Measurements from ENCODE around the gene NUBPL. TPM values are rescaled to one million over a fixed set of nuclear protein-coding genes. Genes with fewer than 3 reads are reported as not detected.

NUBPL gene
- total and polyA plus RNA-seq, 10 donors, result 4.1 to 28.2 (median 13.9) TPM

DNA sequence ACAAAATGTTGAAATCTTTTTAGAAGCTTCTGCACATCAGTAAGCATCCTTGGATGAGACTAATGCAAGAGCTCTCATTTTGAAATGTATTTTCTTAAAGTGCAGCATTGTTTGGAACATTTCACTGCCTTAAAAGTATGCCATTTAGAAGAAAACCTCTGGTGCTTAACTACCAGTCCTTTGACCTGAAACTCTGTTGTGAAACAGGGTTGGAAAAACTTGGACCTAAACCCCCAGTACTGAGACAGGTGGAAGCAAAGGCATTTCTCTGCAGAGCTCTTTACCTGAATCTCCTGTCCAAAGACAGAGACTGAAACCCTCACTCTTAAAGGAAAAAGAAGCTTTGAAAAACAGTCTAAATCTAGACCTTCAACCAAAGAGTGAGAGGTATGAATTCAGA, 207.2 kb downstream of the NUBPL start:
- Histone ChIP-seq H3K27me3 (replicated peaks in 1 of 7) (no peaks in the 10 kb centered on the region), H3K4me3 (no peak overlapping the region), H3K9me3 (no peaks in the 10 kb centered on the region), H3K4me1 (peaks cover 0 to 4% (median 0%) of the 10 kb centered on the region in 6 donors), H3K27ac (no peak overlapping the region), H3K36me3 (no peaks in the 10 kb centered on the region)
- TF ChIP-seq POLR2AphosphoS5 (IDR thresholded peaks at IDR 0.05) (no peak), POLR2A (IDR thresholded peaks at IDR 0.05) (no peak)
- TF ChIP-seq, protein P1, sequence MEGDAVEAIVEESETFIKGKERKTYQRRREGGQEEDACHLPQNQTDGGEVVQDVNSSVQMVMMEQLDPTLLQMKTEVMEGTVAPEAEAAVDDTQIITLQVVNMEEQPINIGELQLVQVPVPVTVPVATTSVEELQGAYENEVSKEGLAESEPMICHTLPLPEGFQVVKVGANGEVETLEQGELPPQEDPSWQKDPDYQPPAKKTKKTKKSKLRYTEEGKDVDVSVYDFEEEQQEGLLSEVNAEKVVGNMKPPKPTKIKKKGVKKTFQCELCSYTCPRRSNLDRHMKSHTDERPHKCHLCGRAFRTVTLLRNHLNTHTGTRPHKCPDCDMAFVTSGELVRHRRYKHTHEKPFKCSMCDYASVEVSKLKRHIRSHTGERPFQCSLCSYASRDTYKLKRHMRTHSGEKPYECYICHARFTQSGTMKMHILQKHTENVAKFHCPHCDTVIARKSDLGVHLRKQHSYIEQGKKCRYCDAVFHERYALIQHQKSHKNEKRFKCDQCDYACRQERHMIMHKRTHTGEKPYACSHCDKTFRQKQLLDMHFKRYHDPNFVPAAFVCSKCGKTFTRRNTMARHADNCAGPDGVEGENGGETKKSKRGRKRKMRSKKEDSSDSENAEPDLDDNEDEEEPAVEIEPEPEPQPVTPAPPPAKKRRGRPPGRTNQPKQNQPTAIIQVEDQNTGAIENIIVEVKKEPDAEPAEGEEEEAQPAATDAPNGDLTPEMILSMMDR (IDR thresholded peaks at IDR 0.05 in 8 of 11, conservative IDR thresholded peaks at IDR 0.05 in 3 of 11), result no peak
- DNase-seq, result no peak
- intact Hi-C loops (cut with DNase I; ENCODE audit: low total_unique reads), result no loop called here

DNA sequence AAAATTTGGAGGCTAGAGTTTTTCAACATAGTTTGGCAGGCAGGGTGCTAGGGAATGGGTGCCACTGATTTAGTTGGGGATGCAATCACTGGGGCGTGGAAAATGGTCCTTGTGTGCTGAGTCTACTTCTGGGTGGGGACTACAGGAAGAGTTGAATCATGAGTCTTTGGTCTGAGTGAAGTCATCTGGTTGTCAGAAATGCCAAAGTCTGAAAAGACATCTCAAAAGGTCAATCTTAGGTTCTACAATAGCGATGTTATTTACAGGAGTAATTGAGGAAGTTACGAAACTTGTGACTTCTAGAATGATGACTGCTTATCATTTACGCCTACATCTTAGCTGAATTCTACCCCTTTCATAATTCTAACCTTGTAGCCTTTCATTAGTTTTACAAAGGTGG, 209.1 kb downstream of the NUBPL start:
- Histone ChIP-seq H3K27me3 (replicated peaks in 1 of 7) (no peaks in the 10 kb centered on the region), H3K4me3 (no peak overlapping the region), H3K4me1 (peaks cover 0 to 4% (median 0%) of the 10 kb centered on the region in 6 donors), H3K27ac (peak overlapping the region in 5 of 8 donors; percentile 15 to 36 (median 30)), H3K9me3 (no peaks in the 10 kb centered on the region), H3K36me3 (no peaks in the 10 kb centered on the region)
- no peak for DNase-seq
- intact Hi-C loops (cut with DNase I; ENCODE audit: low total_unique reads), result no loop called here
- WGBS, 5 donors, result 56 to 73% (median 64%) methylated on average over 4 of the region's 4 CpGs
- TF ChIP-seq POLR2AphosphoS5 (IDR thresholded peaks at IDR 0.05), result no peak
- no peak for TF ChIP-seq POLR2A (IDR thresholded peaks at IDR 0.05)
- TF ChIP-seq, protein P1 (IDR thresholded peaks at IDR 0.05 in 8 of 11, conservative IDR thresholded peaks at IDR 0.05 in 3 of 11), result no peak

DNA sequence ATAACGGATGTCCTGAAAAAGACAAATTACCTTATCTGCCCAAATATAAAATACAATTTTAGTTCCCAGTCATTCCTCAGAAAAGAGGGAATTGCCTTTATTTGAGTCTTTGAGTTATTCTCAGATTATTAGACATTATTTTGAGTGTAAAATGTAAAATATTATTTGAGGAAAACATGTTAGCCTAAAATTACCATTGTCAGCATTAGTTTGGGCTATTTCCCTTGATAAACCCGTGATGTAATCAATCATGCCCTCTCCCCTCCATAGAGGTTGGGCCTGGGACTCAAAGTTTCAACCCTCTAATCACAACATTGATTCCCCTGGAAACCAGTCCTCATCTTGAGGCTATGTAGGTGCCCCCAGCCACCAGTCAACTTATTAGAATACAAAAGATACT, 213.4 kb downstream of the NUBPL start:
- no peak for DNase-seq
- no peaks in the 10 kb centered on the region for H3K27me3 ChIP-seq (replicated peaks in 1 of 7)
- no peak overlapping the region for H3K4me3 ChIP-seq
- TF ChIP-seq, protein P1 (IDR thresholded peaks at IDR 0.05 in 8 of 11, conservative IDR thresholded peaks at IDR 0.05 in 3 of 11), result no peak
- no peak for TF ChIP-seq POLR2AphosphoS5 (IDR thresholded peaks at IDR 0.05)
- TF ChIP-seq POLR2A (IDR thresholded peaks at IDR 0.05), result no peak
- intact Hi-C loops (cut with DNase I; ENCODE audit: low total_unique reads), result no loop called here
- H3K27ac ChIP-seq, result no peak overlapping the region
- WGBS, 5 donors, result 76 to 100% (median 93%) methylated on average over 2 of the region's 2 CpGs
- peaks cover 0 to 7% (median 0%) of the 10 kb centered on the region in 8 donors for H3K9me3 ChIP-seq
- H3K4me1 ChIP-seq, result peaks cover 0 to 4% (median 0%) of the 10 kb centered on the region in 6 donors
- no peaks in the 10 kb centered on the region for H3K36me3 ChIP-seq

DNA sequence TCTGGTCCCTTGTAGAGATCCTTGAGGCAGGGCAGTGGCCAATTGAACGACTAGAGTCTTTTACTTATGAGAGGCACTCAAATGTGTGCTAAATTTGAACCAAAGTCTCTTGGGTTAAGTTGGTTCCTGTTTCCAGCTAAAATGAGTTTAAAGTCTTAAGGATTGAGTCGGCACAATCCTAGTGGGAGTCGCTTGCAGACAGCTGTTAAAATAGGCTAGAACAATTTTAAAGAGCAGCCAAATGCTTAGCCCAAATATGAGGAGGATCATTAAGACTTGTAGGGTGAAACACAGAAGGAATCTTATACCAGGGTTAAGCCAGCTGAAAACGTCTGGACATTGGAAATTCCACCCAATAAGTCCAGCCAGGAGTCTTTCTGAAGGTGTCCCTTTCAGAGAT, 216.1 kb downstream of the NUBPL start:
- no peak overlapping the region for H3K4me3 ChIP-seq
- peaks cover 3 to 35% (median 24%) of the 10 kb centered on the region in 8 donors for H3K9me3 ChIP-seq
- H3K27ac ChIP-seq, result no peak overlapping the region
- intact Hi-C loops (cut with DNase I; ENCODE audit: low total_unique reads), result no loop called here
- no peaks in the 10 kb centered on the region for H3K4me1 ChIP-seq
- WGBS, 5 donors, result 63 to 80% (median 78%) methylated on average over 4 of the region's 4 CpGs
- no peak for DNase-seq
- H3K27me3 ChIP-seq (replicated peaks in 1 of 7), result no peaks in the 10 kb centered on the region
- TF ChIP-seq, protein P1 (IDR thresholded peaks at IDR 0.05 in 8 of 11, conservative IDR thresholded peaks at IDR 0.05 in 3 of 11), result no peak
- TF ChIP-seq POLR2AphosphoS5 (IDR thresholded peaks at IDR 0.05) (no peak), POLR2A (IDR thresholded peaks at IDR 0.05) (no peak)
- H3K36me3 ChIP-seq, result peaks cover 0 to 11% (median 0%) of the 10 kb centered on the region in 6 donors
